Measurements from ENCODE around the gene CLSTN2. TPM values are rescaled to one million over a fixed set of nuclear protein-coding genes. Genes with fewer than 3 reads are reported as not detected.
A peak's percentile ranks its signal among the peaks of the same experiment; 100 is the strongest.

CLSTN2 gene
- total and polyA plus RNA-seq, 2 of the 13 experiments (the other 11 are each of a cell fraction or from before 2014, with no cell fraction given): not detected

GRCh38 chr3:140091143-140091542 is 156.2 kb downstream of the CLSTN2 start (continued):
- TF ChIP-seq SOX13 (IDR thresholded peaks at IDR 0.05) (no peak), SOX13 (CRISPR knock-in tag; conservative IDR thresholded peaks at IDR 0.05 in 1 of 2, IDR thresholded peaks at IDR 0.05 in 1 of 2) (no peak), PAWR (CRISPR knock-in tag; IDR thresholded peaks at IDR 0.05; ENCODE audit: borderline replicate concordance) (no peak), ZNF124 (CRISPR knock-in tag; IDR thresholded peaks at IDR 0.05) (no peak), ZNF713 (CRISPR knock-in tag; IDR thresholded peaks at IDR 0.05) (no peak)

GRCh38 chr3:140092848-140093536 is 158.0 kb downstream of the CLSTN2 start:
- no TSS peak for BruUV-seq (replicated peaks)
- no peaks in the 10 kb centered on the region; a peak in 1 of 5 replicates for H3K27me3 ChIP-seq (ENCODE audit: control insufficient read depth in 1 of 2, insufficient read depth in 2 of 2, low read length in 2 of 2)
- no peaks in the 10 kb centered on the region for H4K20me1 ChIP-seq (ENCODE audit: insufficient read depth, low read length)
- H3K4me3 ChIP-seq (replicated peaks in 1 of 3; ENCODE audit: insufficient read depth in 1 of 3, low read depth in 2 of 3, low read length in 3 of 3): no peak overlapping the region
- DNase-seq (ENCODE audit: low spot score) (no peak), FAIRE-seq (no peak), ATAC-seq (peak; percentile 44; the same call in 1 of the 3 replicates)
- WGBS (ENCODE audit: low lambda C conversion rate): 0% methylated on average over 8 of the region's 8 CpGs
- no peak overlapping the region for H2AFZ ChIP-seq (ENCODE audit: low read length)
- no peak overlapping the region for H3K9ac ChIP-seq (ENCODE audit: insufficient read depth, low read depth, low read length)
- intact Hi-C loops (cut with micrococcal nuclease; ENCODE audit: unreplicated experiment): no loop called here
- TF ChIP-seq NFYB (CRISPR knock-in tag; IDR thresholded peaks at IDR 0.05) (no peak), CTCF (CRISPR knock-in tag; IDR thresholded peaks at IDR 0.05) (peak; percentile 30)
- POLR2A ChIA-PET: no interaction called here
- CTCF ChIA-PET (ENCODE audit: low intra/inter-chr PET ratio, low total read pairs): no interaction called here
- no peak overlapping the region for H3K4me2 ChIP-seq (ENCODE audit: low read depth, low read length)
- peaks cover 5% of the 10 kb centered on the region; the same call in 1 of the 2 replicates for H3K9me3 ChIP-seq (ENCODE audit: low read length)
- no peak overlapping the region for H3K27ac ChIP-seq (ENCODE audit: extremely low read length, insufficient read depth, low read length)
- H3K36me3 ChIP-seq (replicated peaks in 1 of 2; ENCODE audit: control insufficient read depth in 1 of 2, insufficient read depth in 2 of 2, low read length in 2 of 2): no peaks in the 10 kb centered on the region
- in situ Hi-C loops (cut with HindIII; ENCODE audit: extremely low pct_ligation_motif_present, low pct_unique_long_range_greater_than_20kb): no loop called here
- no peaks in the 10 kb centered on the region for H3K79me2 ChIP-seq (ENCODE audit: insufficient read depth, low read length)
- no peaks in the 10 kb centered on the region for H3K4me1 ChIP-seq (ENCODE audit: insufficient read depth, low read length)
